ENCODE results near the gene GSE1. TPM values are rescaled to one million over a fixed set of nuclear protein-coding genes. Genes with fewer than 3 reads are reported as not detected.

Gene GSE1
- total RNA-seq, 1 donor from 2014 or later = 80.8 TPM

DNA sequence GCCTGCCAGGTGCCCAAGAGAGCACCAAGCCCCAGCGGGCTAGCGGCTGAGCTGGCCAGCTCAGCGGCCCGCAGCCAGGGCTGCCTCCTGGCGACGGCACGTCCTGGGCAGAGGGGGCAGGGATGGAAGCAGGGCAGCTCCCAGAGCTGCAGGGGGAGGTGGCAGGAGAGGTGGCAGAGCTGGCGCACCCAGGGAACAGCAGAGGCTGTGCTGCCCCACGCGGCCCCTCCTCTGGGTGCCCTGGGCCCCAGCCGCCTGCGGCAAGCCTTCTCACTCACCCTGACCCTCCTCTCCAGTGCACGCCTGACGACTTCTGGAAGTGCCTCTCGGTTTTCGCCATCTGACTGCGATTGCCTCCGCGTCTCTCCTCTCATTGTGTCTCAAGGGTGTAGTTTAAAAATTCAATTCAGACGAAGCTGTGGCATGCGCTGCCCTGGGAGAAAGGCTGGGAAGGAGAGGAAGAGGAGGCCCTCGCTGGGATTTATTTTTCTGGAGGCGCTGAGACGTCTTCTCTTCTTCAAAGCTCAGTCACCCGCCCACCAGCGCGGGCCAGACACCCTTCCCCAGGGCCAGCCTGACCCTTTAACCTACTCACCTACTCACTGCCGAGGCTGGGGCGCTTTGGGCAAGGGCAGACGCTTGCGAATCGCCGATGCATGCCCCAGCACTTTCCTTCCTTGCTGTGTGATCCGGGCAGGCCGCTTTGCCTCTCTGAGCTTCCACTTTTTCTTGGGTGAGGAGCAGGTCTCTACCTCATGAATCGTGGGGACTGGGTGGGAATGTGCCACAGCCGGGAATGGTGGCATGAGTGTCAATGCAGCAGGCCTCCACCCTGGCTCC, 24.9 kb downstream of the GSE1 start:
- H3K4me1 ChIP-seq = peaks cover 44% of the 10 kb centered on the region
- H3K9me3 ChIP-seq = no peaks in the 10 kb centered on the region
- H3K36me3 ChIP-seq = no peaks in the 10 kb centered on the region
- no peak overlapping the region for H3K4me3 ChIP-seq
- intact Hi-C loops (cut with DNase I) = no loop called here
- H3K27me3 ChIP-seq = no peaks in the 10 kb centered on the region
- TF ChIP-seq POLR2A (IDR thresholded peaks at IDR 0.05) (no peak), POLR2AphosphoS5 (IDR thresholded peaks at IDR 0.05; ENCODE audit: insufficient read depth in 1 of 2, low read depth in 1 of 2) (no peak)
- TF ChIP-seq, protein P1, sequence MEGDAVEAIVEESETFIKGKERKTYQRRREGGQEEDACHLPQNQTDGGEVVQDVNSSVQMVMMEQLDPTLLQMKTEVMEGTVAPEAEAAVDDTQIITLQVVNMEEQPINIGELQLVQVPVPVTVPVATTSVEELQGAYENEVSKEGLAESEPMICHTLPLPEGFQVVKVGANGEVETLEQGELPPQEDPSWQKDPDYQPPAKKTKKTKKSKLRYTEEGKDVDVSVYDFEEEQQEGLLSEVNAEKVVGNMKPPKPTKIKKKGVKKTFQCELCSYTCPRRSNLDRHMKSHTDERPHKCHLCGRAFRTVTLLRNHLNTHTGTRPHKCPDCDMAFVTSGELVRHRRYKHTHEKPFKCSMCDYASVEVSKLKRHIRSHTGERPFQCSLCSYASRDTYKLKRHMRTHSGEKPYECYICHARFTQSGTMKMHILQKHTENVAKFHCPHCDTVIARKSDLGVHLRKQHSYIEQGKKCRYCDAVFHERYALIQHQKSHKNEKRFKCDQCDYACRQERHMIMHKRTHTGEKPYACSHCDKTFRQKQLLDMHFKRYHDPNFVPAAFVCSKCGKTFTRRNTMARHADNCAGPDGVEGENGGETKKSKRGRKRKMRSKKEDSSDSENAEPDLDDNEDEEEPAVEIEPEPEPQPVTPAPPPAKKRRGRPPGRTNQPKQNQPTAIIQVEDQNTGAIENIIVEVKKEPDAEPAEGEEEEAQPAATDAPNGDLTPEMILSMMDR (IDR thresholded peaks at IDR 0.05) = no peak
- no peak overlapping the region for H3K27ac ChIP-seq
- no peak for DNase-seq (ENCODE audit: extremely low spot score in 2 of 2)

DNA sequence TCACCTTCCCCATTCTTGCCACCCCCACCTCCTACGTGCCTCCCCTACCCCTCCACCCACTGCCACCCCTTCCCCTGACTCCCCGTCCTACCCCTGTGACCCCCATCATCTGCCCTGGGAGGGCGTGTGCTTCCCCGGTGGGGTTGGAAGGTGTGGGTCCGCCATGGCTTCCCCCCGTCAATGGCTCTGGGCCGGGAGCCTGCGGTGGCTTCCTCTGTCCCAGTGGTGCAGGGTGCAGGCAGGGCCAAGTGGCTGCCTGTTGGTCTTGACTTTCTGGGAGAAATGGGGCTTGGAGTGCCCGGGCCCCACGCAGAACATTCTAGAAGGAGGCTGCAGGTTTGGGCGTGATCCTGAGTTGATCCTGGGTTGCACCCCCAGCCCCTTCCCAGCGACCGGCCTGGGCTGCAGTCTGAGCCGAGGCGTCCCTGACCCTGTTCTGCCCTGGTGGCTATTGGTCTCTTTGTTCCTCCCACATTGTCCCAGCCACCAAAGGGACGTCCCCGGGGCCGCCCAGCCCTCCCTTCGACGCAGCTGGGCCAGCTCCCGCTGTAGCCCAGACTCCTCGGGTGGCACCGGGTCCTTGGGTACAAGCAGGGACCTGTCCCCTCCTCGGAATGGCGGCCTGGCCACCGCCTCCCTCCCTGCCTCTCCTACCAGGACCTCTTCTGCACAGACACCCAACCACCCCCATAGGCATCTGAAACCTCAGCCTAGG, 25.7 kb downstream of the GSE1 start:
- DNase-seq (ENCODE audit: extremely low spot score in 2 of 2) = no peak
- Histone ChIP-seq H3K27me3 (no peaks in the 10 kb centered on the region), H3K4me3 (no peak overlapping the region), H3K27ac (no peak overlapping the region), H3K36me3 (no peaks in the 10 kb centered on the region), H3K9me3 (no peaks in the 10 kb centered on the region), H3K4me1 (peaks cover 44% of the 10 kb centered on the region)
- TF ChIP-seq, protein P1 (IDR thresholded peaks at IDR 0.05) = no peak
- TF ChIP-seq POLR2A (IDR thresholded peaks at IDR 0.05) (no peak), POLR2AphosphoS5 (IDR thresholded peaks at IDR 0.05; ENCODE audit: insufficient read depth in 1 of 2, low read depth in 1 of 2) (no peak)
- intact Hi-C loops (cut with DNase I) = no loop called here

DNA sequence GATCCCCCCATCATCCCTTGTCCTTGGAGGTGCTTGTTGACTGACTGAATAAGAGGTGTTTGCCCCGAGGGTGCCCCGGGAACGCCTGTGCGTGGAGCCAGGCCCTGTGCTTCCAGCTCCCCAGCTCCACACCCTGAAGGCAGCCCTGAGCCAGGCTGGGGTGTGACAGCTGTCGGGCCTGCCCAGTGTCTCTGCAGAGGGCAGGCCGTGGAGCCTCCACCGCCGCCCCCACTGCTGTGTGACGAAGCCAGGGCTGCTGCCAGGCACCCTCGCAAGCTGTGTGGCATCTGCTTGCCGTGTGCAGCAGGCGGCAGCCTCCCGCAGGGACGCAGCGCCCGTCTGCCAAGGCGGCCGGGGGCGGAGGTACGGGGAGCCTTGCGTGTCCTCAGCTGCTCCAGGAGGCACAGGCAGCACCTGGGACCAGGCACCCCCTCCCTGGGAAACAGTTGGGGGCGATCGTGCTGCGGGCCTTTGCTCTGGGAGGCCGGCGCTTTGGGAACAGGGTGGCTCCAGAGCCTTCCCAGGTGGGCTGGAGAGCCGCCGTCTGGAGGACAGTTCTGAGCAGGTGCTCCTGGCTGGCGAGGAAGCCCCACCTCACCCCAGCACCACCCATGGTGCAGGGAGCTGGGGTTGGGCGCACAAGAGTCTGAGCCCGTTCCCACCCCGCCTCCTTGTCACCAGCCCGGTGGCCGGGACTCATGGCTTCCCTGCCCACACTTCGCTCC, 26.6 kb downstream of the GSE1 start:
- intact Hi-C loops (cut with DNase I) = no loop called here
- Histone ChIP-seq H3K4me1 (peaks cover 44% of the 10 kb centered on the region), H3K4me3 (no peak overlapping the region), H3K27ac (no peak overlapping the region), H3K9me3 (no peaks in the 10 kb centered on the region), H3K27me3 (no peaks in the 10 kb centered on the region), H3K36me3 (no peaks in the 10 kb centered on the region)
- no peak for DNase-seq (ENCODE audit: extremely low spot score in 2 of 2)
- TF ChIP-seq, protein P1 (IDR thresholded peaks at IDR 0.05) = no peak
- TF ChIP-seq POLR2AphosphoS5 (IDR thresholded peaks at IDR 0.05; ENCODE audit: insufficient read depth in 1 of 2, low read depth in 1 of 2) = peak in 1 of 2 donors; percentile 24

DNA sequence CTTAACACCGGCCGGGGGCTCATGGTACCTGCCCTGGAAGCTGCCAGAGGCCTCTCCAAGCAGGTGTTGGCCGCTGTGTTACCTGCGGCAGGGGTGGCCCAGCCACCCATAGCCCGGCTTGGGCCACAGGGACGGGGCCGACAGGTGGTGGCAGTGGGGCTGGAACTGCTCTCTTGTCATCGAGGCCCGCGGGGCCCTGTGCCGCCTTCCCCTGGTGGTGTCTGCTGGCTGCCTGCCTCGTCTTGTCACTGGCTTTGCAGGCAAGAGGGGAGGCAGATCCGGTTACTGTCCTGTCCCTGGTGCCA, 27.1 kb downstream of the GSE1 start:
- TF ChIP-seq, protein P1 (IDR thresholded peaks at IDR 0.05) = no peak
- TF ChIP-seq POLR2AphosphoS5 (IDR thresholded peaks at IDR 0.05; ENCODE audit: insufficient read depth in 1 of 2, low read depth in 1 of 2) = no peak
- no peak for TF ChIP-seq POLR2A (IDR thresholded peaks at IDR 0.05)
- Histone ChIP-seq H3K4me1 (peaks cover 44% of the 10 kb centered on the region), H3K4me3 (no peak overlapping the region), H3K27ac (no peak overlapping the region), H3K27me3 (no peaks in the 10 kb centered on the region), H3K9me3 (no peaks in the 10 kb centered on the region), H3K36me3 (no peaks in the 10 kb centered on the region)
- DNase-seq (ENCODE audit: extremely low spot score in 2 of 2) = no peak
- intact Hi-C loops (cut with DNase I) = no loop called here
